CD14-positive monocyte (primary cell): ENCODE measurements around the gene PAFAH2. TPM values are rescaled to one million over a fixed set of nuclear protein-coding genes. Genes with fewer than 3 reads are reported as not detected.

Experiments
- DNase-seq, 3 donors: peaks; one replicate each; pipeline ENCODE4 v3.0.0-alpha.2; 2011 to 2022
- H2AFZ ChIP-seq: 2 replicates; pipeline ENCODE4 v1.6.0; 2012; ENCODE audit warnings: mild to moderate bottlenecking, low read depth, low read length, inconsistent platforms; ENCODE audit not compliant: insufficient read depth, poor library complexity, severe bottlenecking
- H3K27ac ChIP-seq, 2 donors: 1 replicate in 1 of 2; 2 replicates in 1 of 2; pipeline ENCODE4 v1.5.1; 2012 to 2013; ENCODE audit warnings: low read length in 2 of 2, control low read depth in 1 of 2, inconsistent platforms in 1 of 2, low read depth in 1 of 2, mild to moderate bottlenecking in 1 of 2
- H3K27me3 ChIP-seq, 2 donors: one replicate each; pipeline versions ENCODE4 v1.6.0 to v1.6.1; 2011 to 2013; ENCODE audit warnings: low read length in 2 of 2; ENCODE audit not compliant: control insufficient read depth in 2 of 2, insufficient read depth in 2 of 2
- H3K36me3 ChIP-seq, 2 donors: replicated peaks in 1 of 2; 1 replicate in 1 of 2; 2 replicates in 1 of 2; pipeline versions ENCODE4 v1.5.1 to v1.6.1; 2012 to 2013; ENCODE audit warnings: low read length in 2 of 2, control low read depth in 1 of 2, inconsistent platforms in 1 of 2, mild to moderate bottlenecking in 1 of 2; ENCODE audit not compliant: insufficient read depth in 2 of 2, control insufficient read depth in 1 of 2
- H3K4me1 ChIP-seq, 2 donors: 1 replicate in 1 of 2; 2 replicates in 1 of 2; pipeline versions ENCODE4 v1.5.1 to v1.6.1; 2012 to 2013; ENCODE audit warnings: low read length in 2 of 2, control low read depth in 1 of 2, inconsistent platforms in 1 of 2, mild to moderate bottlenecking in 1 of 2, moderate library complexity in 1 of 2; ENCODE audit not compliant: insufficient read depth in 2 of 2, control insufficient read depth in 1 of 2
- H3K4me2 ChIP-seq: replicated peaks from 2 replicates; pipeline ENCODE3; 2012; ENCODE audit warnings: low read length, moderate library complexity, mild to moderate bottlenecking; ENCODE audit not compliant: poor library complexity, severe bottlenecking; ENCODE audit errors: extremely low read depth
- H3K4me3 ChIP-seq, 3 experiments: fragments of 200-600 bp in 1 of 3; sonication (generic) in 1 of 3; replicated peaks in 1 of 3; 1 replicate in 2 of 3; 2 replicates in 1 of 3; pipeline ENCODE4 v1.5.1; 2011 to 2013; ENCODE audit warnings: low read length in 3 of 3, mild to moderate bottlenecking in 3 of 3, control low read depth in 2 of 3, low read depth in 2 of 3, inconsistent platforms in 1 of 3, moderate library complexity in 1 of 3
- H3K79me2 ChIP-seq: 2 replicates; pipeline ENCODE4 v1.6.0; 2012; ENCODE audit warnings: mild to moderate bottlenecking, control low read depth, inconsistent platforms, low read length, moderate library complexity; ENCODE audit not compliant: insufficient read depth
- H3K9ac ChIP-seq: 2 replicates; pipeline ENCODE4 v1.6.0; 2017; ENCODE audit warnings: low read length, mild to moderate bottlenecking; ENCODE audit not compliant: insufficient read depth, poor library complexity, severe bottlenecking
- H3K9me3 ChIP-seq, 2 donors: replicated peaks in 1 of 2; 1 replicate in 1 of 2; 2 replicates in 1 of 2; pipeline versions ENCODE4 v1.5.1 to v1.6.1; 2012 to 2013; ENCODE audit warnings: low read length in 2 of 2, control low read depth in 1 of 2; ENCODE audit not compliant: control insufficient read depth in 1 of 2, insufficient read depth in 1 of 2
- H4K20me1 ChIP-seq: 2 replicates; pipeline ENCODE4 v1.6.0; 2012; ENCODE audit warnings: mild to moderate bottlenecking, low read length, control low read depth, moderate library complexity; ENCODE audit not compliant: insufficient read depth
- H3K27ac Mint-ChIP-seq, 7 donors: one replicate each; pipeline ENCODE4 v1.8.0; 2020; ENCODE audit warnings: mild to moderate bottlenecking in 7 of 7, mixed read lengths in 7 of 7, moderate library complexity in 6 of 7, inconsistent platforms in 2 of 7
- H3K27me3 Mint-ChIP-seq, 3 donors: one replicate each; pipeline ENCODE4 v1.8.0; 2021 to 2022; ENCODE audit warnings: low read depth in 3 of 3, mild to moderate bottlenecking in 3 of 3, mixed read lengths in 3 of 3, moderate library complexity in 3 of 3, inconsistent platforms in 1 of 3
- H3K36me3 Mint-ChIP-seq, 2 donors: one replicate each; pipeline ENCODE4 v1.8.0; 2020; ENCODE audit warnings: mixed read lengths in 2 of 2, inconsistent platforms in 1 of 2, mild to moderate bottlenecking in 1 of 2
- H3K4me1 Mint-ChIP-seq: one replicate; pipeline ENCODE4 v1.8.0; 2020; ENCODE audit warnings: mild to moderate bottlenecking, mixed read lengths
- H3K4me3 Mint-ChIP-seq, 2 donors: one replicate each; pipeline ENCODE4 v1.8.0; 2020; ENCODE audit warnings: mild to moderate bottlenecking in 2 of 2, mixed read lengths in 2 of 2, moderate library complexity in 1 of 2
- H3K9me3 Mint-ChIP-seq, 7 donors: one replicate each; pipeline ENCODE4 v1.8.0; 2020 to 2022; ENCODE audit warnings: mixed read lengths in 7 of 7, mild to moderate bottlenecking in 6 of 7, moderate library complexity in 6 of 7, inconsistent platforms in 2 of 7
- WGBS: methylation state at CpG from one replicate; pipeline ENCODE4 v1.1.5; 2013; ENCODE audit warnings: missing lambda C conversion rate; ENCODE audit not compliant: insufficient coverage; 5-methylcytosine and 5-hydroxymethylcytosine counted together
- intact Hi-C, 2 donors: fragments of 100-400 bp; cut with micrococcal nuclease; formaldehyde crosslinking; loops; one replicate each; pipeline versions ENCODE4 v1.15.0 to v1.15.1; 2023
- polyA plus RNA-seq, 3 donors: library from polyadenylated mRNA; depleted of rRNA in 1 of 3; unstranded in 2 of 3; stranded (reverse) in 1 of 3; fragments of 300-500 nt in 2 of 3; fragments of >200 nt in 1 of 3; fragmentation: Illumina TruSeq in 2 of 3; gene quantifications; 1 replicate in 2 of 3; 2 replicates in 1 of 3; pipeline ENCODE4 v1.2.3, GENCODE V29; 2012 to 2021
- TF ChIP-seq, protein P1 (sequence below): fragments of 200-600 bp; IDR thresholded peaks from one replicate; pipeline ENCODE4 v1.8.0; 2022; ENCODE audit warnings: antibody characterized with exemption, mild to moderate bottlenecking

PAFAH2 gene
- polyA plus RNA-seq, 3 donors, result 6.4 to 9.2 (median 6.8) TPM

DNA sequence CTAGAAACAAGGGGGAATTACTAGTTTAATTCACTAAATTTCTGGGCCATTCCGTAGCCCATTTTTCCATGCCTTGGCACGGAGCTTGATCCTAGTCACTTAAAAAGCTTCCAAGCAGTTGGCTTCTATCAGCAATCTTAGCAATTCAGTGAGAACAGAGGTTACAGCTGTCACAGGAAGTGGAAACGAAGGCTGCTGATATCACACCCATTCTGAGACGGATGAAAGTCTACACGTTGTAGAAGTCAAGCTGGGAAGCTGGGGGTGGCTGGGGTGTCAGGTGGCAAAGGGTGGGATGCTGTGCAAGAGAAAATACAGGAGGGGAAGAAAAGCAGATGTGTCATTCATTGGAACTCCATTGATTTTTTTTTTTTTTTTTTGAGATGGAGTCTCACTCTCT lies 79.9 kb downstream of the PAFAH2 start:
- peaks cover 8 to 10% of the 10 kb centered on the region in 2 donors for H3K4me1 ChIP-seq
- H3K27ac ChIP-seq, result no peak overlapping the region
- Mint-ChIP-seq H3K4me1 (peaks cover 13% of the 10 kb centered on the region), H3K27me3 (peaks cover 0 to 3% (median 1%) of the 10 kb centered on the region in 3 donors), H3K27ac (no peak overlapping the region), H3K4me3 (no peak overlapping the region), H3K36me3 (no peaks in the 10 kb centered on the region), H3K9me3 (peaks cover 0 to 1% (median 0%) of the 10 kb centered on the region in 7 donors)
- 37% methylated on average over 4 of the region's 5 CpGs for WGBS
- H3K9ac ChIP-seq, result no peak overlapping the region
- H3K36me3 ChIP-seq, result no peaks in the 10 kb centered on the region
- no peaks in the 10 kb centered on the region for H4K20me1 ChIP-seq
- H2AFZ ChIP-seq, result no peak overlapping the region
- H3K4me2 ChIP-seq, result no peak overlapping the region
- no peaks in the 10 kb centered on the region for H3K27me3 ChIP-seq
- intact Hi-C loops, result no loop called here
- H3K4me3 ChIP-seq, result no peak overlapping the region
- DNase-seq, result no peak
- TF ChIP-seq, protein P1, sequence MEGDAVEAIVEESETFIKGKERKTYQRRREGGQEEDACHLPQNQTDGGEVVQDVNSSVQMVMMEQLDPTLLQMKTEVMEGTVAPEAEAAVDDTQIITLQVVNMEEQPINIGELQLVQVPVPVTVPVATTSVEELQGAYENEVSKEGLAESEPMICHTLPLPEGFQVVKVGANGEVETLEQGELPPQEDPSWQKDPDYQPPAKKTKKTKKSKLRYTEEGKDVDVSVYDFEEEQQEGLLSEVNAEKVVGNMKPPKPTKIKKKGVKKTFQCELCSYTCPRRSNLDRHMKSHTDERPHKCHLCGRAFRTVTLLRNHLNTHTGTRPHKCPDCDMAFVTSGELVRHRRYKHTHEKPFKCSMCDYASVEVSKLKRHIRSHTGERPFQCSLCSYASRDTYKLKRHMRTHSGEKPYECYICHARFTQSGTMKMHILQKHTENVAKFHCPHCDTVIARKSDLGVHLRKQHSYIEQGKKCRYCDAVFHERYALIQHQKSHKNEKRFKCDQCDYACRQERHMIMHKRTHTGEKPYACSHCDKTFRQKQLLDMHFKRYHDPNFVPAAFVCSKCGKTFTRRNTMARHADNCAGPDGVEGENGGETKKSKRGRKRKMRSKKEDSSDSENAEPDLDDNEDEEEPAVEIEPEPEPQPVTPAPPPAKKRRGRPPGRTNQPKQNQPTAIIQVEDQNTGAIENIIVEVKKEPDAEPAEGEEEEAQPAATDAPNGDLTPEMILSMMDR, result no peak
- H3K79me2 ChIP-seq, result no peaks in the 10 kb centered on the region
- no peaks in the 10 kb centered on the region for H3K9me3 ChIP-seq

DNA sequence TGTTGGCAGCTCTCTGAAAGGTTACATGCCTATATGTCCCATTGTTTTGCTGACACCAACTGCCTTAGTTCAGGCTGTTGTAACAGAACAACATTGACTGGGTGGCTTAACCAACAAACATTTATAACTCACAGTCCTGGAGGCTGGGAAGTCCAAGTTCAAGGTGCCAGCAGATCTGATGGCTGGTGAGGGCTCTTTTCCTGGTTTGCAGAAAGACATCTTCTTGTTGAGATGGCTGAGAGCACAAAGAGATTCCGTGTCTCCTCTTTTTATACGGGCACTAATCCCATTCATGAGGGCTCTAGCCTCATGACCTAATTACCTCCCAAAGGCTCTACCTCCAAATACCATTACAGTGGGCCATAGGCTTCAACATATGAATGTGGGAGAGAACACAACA lies 81.4 kb downstream of the PAFAH2 start:
- no peaks in the 10 kb centered on the region for H3K9me3 ChIP-seq
- Mint-ChIP-seq H3K27me3 (peaks cover 0 to 3% (median 2%) of the 10 kb centered on the region in 3 donors), H3K27ac (no peak overlapping the region), H3K4me3 (no peak overlapping the region), H3K4me1 (peaks cover 5% of the 10 kb centered on the region), H3K36me3 (no peaks in the 10 kb centered on the region), H3K9me3 (peaks cover 0 to 1% (median 0%) of the 10 kb centered on the region in 7 donors)
- TF ChIP-seq, protein P1, result no peak
- no peak overlapping the region for H3K27ac ChIP-seq
- intact Hi-C loops, result no loop called here
- no peaks in the 10 kb centered on the region for H3K4me1 ChIP-seq
- H3K4me2 ChIP-seq, result no peak overlapping the region
- DNase-seq, result no peak
- H2AFZ ChIP-seq, result no peak overlapping the region
- H3K4me3 ChIP-seq, result no peak overlapping the region
- no peaks in the 10 kb centered on the region for H4K20me1 ChIP-seq
- no CpG with 5 or more reads among the region's 2 CpGs for WGBS
- H3K9ac ChIP-seq, result no peak overlapping the region
- H3K27me3 ChIP-seq, result no peaks in the 10 kb centered on the region
- no peaks in the 10 kb centered on the region for H3K79me2 ChIP-seq
- no peaks in the 10 kb centered on the region for H3K36me3 ChIP-seq
